Measurements from ENCODE around the gene RNF123.

DNA sequence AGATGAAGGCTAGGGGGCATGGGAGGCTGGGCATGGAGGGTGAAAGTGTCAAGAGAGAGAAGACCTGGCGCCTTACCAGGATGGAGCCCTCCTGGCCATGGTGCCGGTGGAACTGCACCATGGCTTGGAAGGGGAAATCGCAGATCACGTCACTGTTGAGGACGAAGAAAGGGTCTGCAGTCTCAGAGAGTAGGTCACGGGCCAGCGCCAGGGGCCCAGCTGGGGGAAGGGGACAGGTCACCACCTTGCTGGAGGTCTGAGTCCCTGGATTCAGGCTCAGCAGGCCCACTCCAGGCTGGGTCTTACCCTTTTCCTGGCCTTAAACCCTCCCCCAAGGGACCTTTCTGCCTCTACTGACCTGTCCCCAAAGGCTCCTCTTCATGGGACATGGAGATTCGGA lies 33.5 kb downstream of the RNF123 start:
- no peak for TF ChIP-seq EZH2 (IDR thresholded peaks at IDR 0.05; ENCODE audit: insufficient read depth, poor library complexity, severe bottlenecking)
- no peak for TF ChIP-seq EZH2phosphoT487 (IDR thresholded peaks at IDR 0.05; ENCODE audit: insufficient read depth, low read depth)
